HepG2 (cell line): Measurements from ENCODE around the gene CAPS. TPM values are rescaled to one million over a fixed set of nuclear protein-coding genes. Genes with fewer than 3 reads are reported as not detected.

Experiments
- ETV5 ChIP-seq: IDR thresholded peaks from 2 replicates; pipeline ENCODE4 v1.6.1; 2018; ENCODE audit warnings: missing biosample characterization, missing genetic modification reagents, inconsistent platforms, borderline replicate concordance
- SNAPC4 ChIP-seq: sonication (generic); formaldehyde crosslinking; IDR thresholded peaks from 2 replicates; pipeline ENCODE4 v1.4.0; 2020; ENCODE audit warnings: mild to moderate bottlenecking, missing genetic modification reagents
- SP5 ChIP-seq: IDR thresholded peaks from 2 replicates; pipeline ENCODE4 v1.6.1; 2016; ENCODE audit warnings: low read depth, borderline replicate concordance
- TBX2 ChIP-seq: sonication (generic); formaldehyde crosslinking; IDR thresholded peaks from 2 replicates; pipeline ENCODE4 v1.5.0; 2020; ENCODE audit warnings: missing genetic modification reagents, mild to moderate bottlenecking, borderline replicate concordance
- ZBTB10 ChIP-seq: sonication (generic); formaldehyde crosslinking; IDR thresholded peaks from 2 replicates; pipeline ENCODE4 v1.4.0; 2020; ENCODE audit warnings: missing genetic modification reagents, borderline replicate concordance
- ZNF407 ChIP-seq: sonication (generic); formaldehyde crosslinking; IDR thresholded peaks from one replicate; pipeline ENCODE4 v1.5.1; 2020; ENCODE audit warnings: mild to moderate bottlenecking, missing genetic modification reagents; ENCODE audit errors: not compliant biosample characterization
- ZNF512 ChIP-seq: sonication (generic); formaldehyde crosslinking; IDR thresholded peaks from 2 replicates; pipeline ENCODE4 v1.4.0; 2020; ENCODE audit warnings: mild to moderate bottlenecking, missing genetic modification reagents
- ZNF781 ChIP-seq: sonication (generic); formaldehyde crosslinking; IDR thresholded peaks from 2 replicates; pipeline ENCODE4 v1.5.1; 2020; ENCODE audit warnings: borderline replicate concordance, mild to moderate bottlenecking, missing genetic modification reagents; ENCODE audit errors: not compliant biosample characterization
- polyA plus RNA-seq, 8 experiments: library from polyadenylated mRNA; depleted of rRNA in 3 of 8; stranded (reverse) in 7 of 8; unstranded in 1 of 8; fragments of >200 nt; fragmentation: Illumina TruSeq in 4 of 8; extraction: Trizol in 4 of 8; gene quantifications; 2 replicates each; pipeline versions ENCODE4 v1.2.1 to v1.2.3, GENCODE V29; 2011 to 2016; ENCODE audit warnings: low read depth in 4 of 8, missing spikeins in 1 of 8, mixed read lengths in 1 of 8; ENCODE audit not compliant: insufficient read depth in 1 of 8
- total RNA-seq, 5 experiments: library from RNA; depleted of rRNA; stranded (reverse); fragments of >200 nt; fragmentation: Illumina TruSeq; extraction: Trizol; gene quantifications; 2 replicates each; pipeline ENCODE4 v1.2.3, GENCODE V29; 2016; ENCODE audit warnings: low read depth in 1 of 5

The CAPS gene
- total and polyA plus RNA-seq, 2 of the 13 experiments (the other 11 are each of a cell fraction or from before 2014, with no cell fraction given): 3.1 TPM

- TF ChIP-seq ZNF407: no peak
- TF ChIP-seq ETV5 (CRISPR knock-in tag): peak; percentile 98
- peak; percentile 98 for TF ChIP-seq TBX2
- TF ChIP-seq ZNF512: peak; percentile 89
- TF ChIP-seq ZBTB10 (CRISPR knock-in tag): no peak
- TF ChIP-seq ZNF781 (CRISPR knock-in tag): no peak
- no peak for TF ChIP-seq SNAPC4 (CRISPR knock-in tag)
- peak; percentile 73 for TF ChIP-seq SP5 (CRISPR knock-in tag)
Observed at GRCh38 chr19:5961969-5962945, 48.2 kb downstream of the CAPS start (continued).
